Endothelial cell (in vitro differentiated cells): ENCODE measurements around the gene TDRD5. TPM values are rescaled to one million over a fixed set of nuclear protein-coding genes. Genes with fewer than 3 reads are reported as not detected.

ENCODE experiments used
- DNase-seq: peaks from one replicate; pipeline ENCODE4 v3.0.0; 2021; ENCODE audit warnings: low spot score
- H3K27ac Mint-ChIP-seq: one replicate; pipeline ENCODE4 v1.8.0; 2021; ENCODE audit warnings: mixed read lengths, inconsistent platforms; ENCODE audit not compliant: unreplicated experiment
- H3K27me3 Mint-ChIP-seq: one replicate; pipeline ENCODE4 v1.8.0; 2021; ENCODE audit warnings: mild to moderate bottlenecking, moderate library complexity, mixed read lengths, inconsistent platforms; ENCODE audit not compliant: unreplicated experiment
- H3K36me3 Mint-ChIP-seq: one replicate; pipeline ENCODE4 v1.8.0; 2021; ENCODE audit warnings: mild to moderate bottlenecking, low read depth, mixed read lengths, inconsistent platforms; ENCODE audit not compliant: unreplicated experiment
- H3K4me1 Mint-ChIP-seq: one replicate; pipeline ENCODE4 v1.8.0; 2021; ENCODE audit warnings: mild to moderate bottlenecking, mixed read lengths, inconsistent platforms; ENCODE audit not compliant: unreplicated experiment
- H3K4me3 Mint-ChIP-seq: one replicate; pipeline ENCODE4 v1.8.0; 2021; ENCODE audit warnings: mild to moderate bottlenecking, mixed read lengths, inconsistent platforms; ENCODE audit not compliant: unreplicated experiment
- H3K9me3 Mint-ChIP-seq: one replicate; pipeline ENCODE4 v1.8.0; 2021; ENCODE audit warnings: mixed read lengths, inconsistent platforms; ENCODE audit not compliant: unreplicated experiment
- CTCF ChIP-seq: fragments of 200-600 bp; sonication (generic); IDR thresholded peaks from one replicate; pipeline ENCODE4 v1.5.0; 2021; ENCODE audit warnings: antibody characterized with exemption; ENCODE audit not compliant: unreplicated experiment
- long read RNA-seq: library from polyadenylated mRNA; unstranded; transcript quantifications from one replicate; pipeline ENCODE4 v2.0.0, GENCODE V29; 2020; ENCODE audit not compliant: unreplicated experiment
- total RNA-seq: library from RNA; stranded (reverse); fragmentation: NEBNext Ultra II Directional; extraction: Animal tissue kit (Norgen Biotek cat#: 25700); gene quantifications from one replicate; pipeline ENCODE4 v1.2.1, GENCODE V29; 2021; ENCODE audit not compliant: unreplicated experiment

The TDRD5 gene
- total RNA-seq: not detected
- long read RNA-seq: 0 reads

GRCh38 chr1:179591592-179592580, at the start of gene TDRD5:
Gene TDRD5, plus strand, starts transcription at chr1:179591832. Its CDS starts 784 bp downstream, at chr1:179592616.
- peak; percentile 31 for TF ChIP-seq CTCF
- H3K36me3 Mint-ChIP-seq: no peaks in the 10 kb centered on the region
- no peaks in the 10 kb centered on the region for H3K27me3 Mint-ChIP-seq
- H3K4me3 Mint-ChIP-seq: no peak within 1 kb of the TSS
- H3K27ac Mint-ChIP-seq: no peak within 1 kb of the TSS
- H3K4me1 Mint-ChIP-seq: no peaks in the 10 kb centered on the region
- DNase-seq: peak; percentile 33
- H3K9me3 Mint-ChIP-seq: no peaks in the 10 kb centered on the region

GRCh38 chr1:179545321-179545720, 46.3 kb upstream of the TDRD5 start:
- no peaks in the 10 kb centered on the region for H3K27me3 Mint-ChIP-seq
- H3K27ac Mint-ChIP-seq: no peak overlapping the region
- H3K4me1 Mint-ChIP-seq: no peaks in the 10 kb centered on the region
- TF ChIP-seq CTCF: no peak
- no peak overlapping the region for H3K4me3 Mint-ChIP-seq
- H3K9me3 Mint-ChIP-seq: no peaks in the 10 kb centered on the region
- H3K36me3 Mint-ChIP-seq: no peaks in the 10 kb centered on the region
- DNase-seq: no peak

- no peak overlapping the region for H3K27ac Mint-ChIP-seq
- no peaks in the 10 kb centered on the region for H3K9me3 Mint-ChIP-seq
- no peaks in the 10 kb centered on the region for H3K4me1 Mint-ChIP-seq
Measured at GRCh38 chr1:179547021-179547535, 44.6 kb upstream of the TDRD5 start.

GRCh38 chr1:179548666-179549367, 42.8 kb upstream of the TDRD5 start:
- Mint-ChIP-seq H3K4me1 (no peaks in the 10 kb centered on the region), H3K36me3 (no peaks in the 10 kb centered on the region), H3K9me3 (no peaks in the 10 kb centered on the region), H3K4me3 (no peak overlapping the region), H3K27me3 (no peaks in the 10 kb centered on the region), H3K27ac (no peak overlapping the region)
- TF ChIP-seq CTCF: no peak
- DNase-seq: no peak

More at GRCh38 chr1:179547021-179547535, 44.6 kb upstream of the TDRD5 start:
- DNase-seq: no peak
- no peak for TF ChIP-seq CTCF
- H3K27me3 Mint-ChIP-seq: no peaks in the 10 kb centered on the region
- no peaks in the 10 kb centered on the region for H3K36me3 Mint-ChIP-seq
- H3K4me3 Mint-ChIP-seq: no peak overlapping the region
